Measurements from ENCODE around the gene EIF5AL1.
A peak's percentile ranks its signal among the peaks of the same experiment; 100 is the strongest.

The EIF5AL1 gene

DNA sequence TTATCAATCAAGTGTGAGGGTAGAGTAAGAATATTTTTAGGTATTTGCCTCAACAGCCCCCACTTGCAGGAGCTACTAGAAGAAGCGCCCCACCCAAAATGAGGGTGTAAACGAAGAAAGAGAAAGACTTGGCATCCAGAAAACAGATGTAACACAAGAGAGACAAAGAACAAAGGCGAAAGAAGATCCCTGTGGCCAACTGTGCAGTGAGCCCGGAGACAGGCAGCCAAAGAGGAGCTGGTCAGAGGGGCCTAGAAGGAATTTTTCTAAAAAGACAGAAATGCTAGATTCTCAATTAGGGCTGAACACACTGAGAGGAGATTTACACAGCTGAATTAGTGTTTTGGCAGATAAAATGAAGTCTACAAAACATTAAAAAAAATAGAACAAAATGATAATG is 29.6 kb upstream of the EIF5AL1 start:
- no CpG with 5 or more reads among the region's 4 CpGs for WGBS (ENCODE audit: extremely low coverage, insufficient coverage, insufficient read length)
- H2BK120ac ChIP-seq (ENCODE audit: insufficient read depth, low read length, poor library complexity), result no peak overlapping the region
- H3K9ac ChIP-seq (ENCODE audit: low read length), result no peak overlapping the region
- H3K4me1 ChIP-seq (ENCODE audit: control insufficient read depth in 1 of 2, insufficient read depth in 2 of 2, low read length in 2 of 2), result peaks cover 4 to 13% of the 10 kb centered on the region in 2 experiments
- no peaks in the 10 kb centered on the region for H3K79me2 ChIP-seq (ENCODE audit: control insufficient read depth, insufficient read depth, low read length, poor library complexity)
- H3K27me3 ChIP-seq (ENCODE audit: insufficient read depth, low read length), result no peaks in the 10 kb centered on the region
- no peak for DNase-seq
- H3K4me2 ChIP-seq (ENCODE audit: low read length), result no peak overlapping the region
- no peak overlapping the region for H3K4me3 ChIP-seq (ENCODE audit: low read depth, low read length)
- H2BK12ac ChIP-seq (ENCODE audit: low read length), result peak overlapping the region; percentile 40
- H4K12ac ChIP-seq (ENCODE audit: low read depth, low read length), result no peak overlapping the region
- H3K79me1 ChIP-seq (ENCODE audit: low read length), result peaks cover 3% of the 10 kb centered on the region
- H2AFZ ChIP-seq (ENCODE audit: insufficient read depth, low read length, poor library complexity), result no peak overlapping the region
- H3K14ac ChIP-seq (ENCODE audit: low read length), result no peak overlapping the region
- no peaks in the 10 kb centered on the region for H3K9me3 ChIP-seq (ENCODE audit: insufficient read depth, low read depth, low read length)
- no peak overlapping the region for H3K23ac ChIP-seq (ENCODE audit: low read length)
- H3K18ac ChIP-seq (ENCODE audit: low read length), result no peak overlapping the region
- no peak overlapping the region for H4K8ac ChIP-seq (ENCODE audit: low read depth, low read length)
- H2BK5ac ChIP-seq (ENCODE audit: low read depth, low read length, poor library complexity), result no peak overlapping the region
- no peak overlapping the region for H3K4ac ChIP-seq (ENCODE audit: low read depth, low read length)
- peak overlapping the region; percentile 21 for H2AK5ac ChIP-seq (ENCODE audit: low read length)
- H4K91ac ChIP-seq (ENCODE audit: low read depth, low read length), result no peak overlapping the region
- H3K36me3 ChIP-seq (ENCODE audit: control insufficient read depth in 1 of 2, insufficient read depth in 2 of 2, low read length in 2 of 2), result no peaks in the 10 kb centered on the region
- H3K27ac ChIP-seq (ENCODE audit: low read depth, low read length), result no peak overlapping the region

DNA sequence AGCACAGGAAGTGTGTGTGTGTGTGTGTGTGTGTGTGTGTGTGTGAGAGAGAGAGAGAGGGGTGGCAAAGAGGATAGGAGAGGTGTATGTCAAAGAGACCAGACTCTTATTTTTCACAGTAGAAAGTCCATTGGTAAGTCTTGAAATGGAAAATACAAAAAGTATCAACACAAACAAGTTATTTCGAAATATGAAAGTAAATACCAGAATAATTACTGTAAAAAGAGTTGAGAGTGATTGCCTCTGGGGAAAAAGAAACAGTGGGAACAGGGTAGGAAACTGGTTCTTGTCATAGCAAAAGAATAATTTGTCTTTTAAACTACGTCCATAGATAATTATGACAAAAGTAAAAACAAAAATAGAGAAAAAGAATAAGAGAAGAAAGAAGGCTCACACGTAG is 29.0 kb upstream of the EIF5AL1 start:
- Histone ChIP-seq H3K79me1 (ENCODE audit: low read length) (peaks cover 3% of the 10 kb centered on the region), H4K8ac (ENCODE audit: low read depth, low read length) (no peak overlapping the region), H3K79me2 (ENCODE audit: control insufficient read depth, insufficient read depth, low read length, poor library complexity) (no peaks in the 10 kb centered on the region), H3K4me3 (ENCODE audit: low read depth, low read length) (no peak overlapping the region), H3K27ac (ENCODE audit: low read depth, low read length) (no peak overlapping the region), H3K36me3 (ENCODE audit: control insufficient read depth in 1 of 2, insufficient read depth in 2 of 2, low read length in 2 of 2) (no peaks in the 10 kb centered on the region), H2BK5ac (ENCODE audit: low read depth, low read length, poor library complexity) (no peak overlapping the region), H3K18ac (ENCODE audit: low read length) (no peak overlapping the region), H3K9ac (ENCODE audit: low read length) (no peak overlapping the region), H2BK120ac (ENCODE audit: insufficient read depth, low read length, poor library complexity) (no peak overlapping the region), H3K9me3 (ENCODE audit: insufficient read depth, low read depth, low read length) (no peaks in the 10 kb centered on the region), H3K14ac (ENCODE audit: low read length) (no peak overlapping the region), H3K4ac (ENCODE audit: low read depth, low read length) (no peak overlapping the region), H3K4me1 (ENCODE audit: control insufficient read depth in 1 of 2, insufficient read depth in 2 of 2, low read length in 2 of 2) (peaks cover 8 to 18% of the 10 kb centered on the region in 2 experiments), H3K23ac (ENCODE audit: low read length) (no peak overlapping the region), H2AFZ (ENCODE audit: insufficient read depth, low read length, poor library complexity) (no peak overlapping the region), H2BK12ac (ENCODE audit: low read length) (no peak overlapping the region), H3K27me3 (ENCODE audit: insufficient read depth, low read length) (no peaks in the 10 kb centered on the region), H3K4me2 (ENCODE audit: low read length) (no peak overlapping the region), H4K91ac (ENCODE audit: low read depth, low read length) (no peak overlapping the region), H4K12ac (ENCODE audit: low read depth, low read length) (no peak overlapping the region), H2AK5ac (ENCODE audit: low read length) (no peak overlapping the region)
- WGBS (ENCODE audit: extremely low coverage, insufficient coverage, insufficient read length), result no CpG with 5 or more reads among the region's 3 CpGs
- peak in 1 of 2 donors; percentile 67 for DNase-seq

DNA sequence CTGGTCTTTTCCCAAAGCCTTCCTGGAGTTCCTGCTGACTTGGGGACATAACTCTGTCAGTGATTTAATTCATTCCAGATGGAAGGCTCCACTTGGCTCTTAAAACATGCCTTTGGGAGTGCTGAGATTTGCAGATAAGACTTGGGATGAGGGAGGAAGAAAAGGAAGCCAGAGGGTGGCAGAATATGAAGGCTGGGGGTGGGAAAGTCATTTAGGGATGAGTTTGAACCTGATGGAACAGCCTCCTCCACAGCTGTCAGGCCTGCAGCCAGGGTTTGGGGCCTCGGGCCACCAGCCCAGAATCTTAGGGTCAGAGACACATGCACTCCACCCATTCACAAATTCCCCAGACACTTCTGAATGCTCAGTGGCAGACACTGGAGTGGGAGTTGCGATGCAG is 28.4 kb upstream of the EIF5AL1 start:
- H4K12ac ChIP-seq (ENCODE audit: low read depth, low read length), result no peak overlapping the region

DNA sequence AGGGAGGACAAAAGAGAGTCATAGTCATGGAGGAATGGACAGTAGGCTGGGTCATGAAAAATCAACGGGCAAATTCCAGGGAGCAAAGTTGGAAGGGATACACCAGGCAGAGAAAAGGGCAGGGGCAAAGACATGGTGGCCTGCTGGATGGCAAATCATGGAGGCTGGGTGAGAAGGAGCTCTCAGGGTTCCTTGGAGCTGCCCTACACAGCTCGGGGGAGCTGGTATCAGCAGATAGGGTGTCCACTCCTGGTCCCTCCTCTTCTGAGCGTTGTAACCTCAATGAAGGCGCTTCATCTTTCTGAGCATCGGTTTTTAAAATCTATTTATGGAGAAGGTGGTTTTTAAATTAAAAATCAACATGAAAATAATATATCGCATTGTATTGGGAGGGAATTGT is 27.9 kb upstream of the EIF5AL1 start:
- Histone ChIP-seq H2BK12ac (ENCODE audit: low read length) (no peak overlapping the region), H3K9me3 (ENCODE audit: insufficient read depth, low read depth, low read length) (no peaks in the 10 kb centered on the region), H2AK5ac (ENCODE audit: low read length) (no peak overlapping the region), H3K27me3 (ENCODE audit: insufficient read depth, low read length) (no peaks in the 10 kb centered on the region), H4K12ac (ENCODE audit: low read depth, low read length) (no peak overlapping the region), H3K9ac (ENCODE audit: low read length) (no peak overlapping the region), H3K18ac (ENCODE audit: low read length) (no peak overlapping the region), H3K4ac (ENCODE audit: low read depth, low read length) (no peak overlapping the region), H3K4me2 (ENCODE audit: low read length) (no peak overlapping the region), H2AFZ (ENCODE audit: insufficient read depth, low read length, poor library complexity) (no peak overlapping the region), H3K4me1 (ENCODE audit: control insufficient read depth in 1 of 2, insufficient read depth in 2 of 2, low read length in 2 of 2) (peaks cover 8 to 24% of the 10 kb centered on the region in 2 experiments), H2BK120ac (ENCODE audit: insufficient read depth, low read length, poor library complexity) (no peak overlapping the region), H3K79me1 (ENCODE audit: low read length) (peaks cover 3% of the 10 kb centered on the region), H3K14ac (ENCODE audit: low read length) (no peak overlapping the region), H3K23ac (ENCODE audit: low read length) (no peak overlapping the region), H4K91ac (ENCODE audit: low read depth, low read length) (no peak overlapping the region), H3K4me3 (ENCODE audit: low read depth, low read length) (no peak overlapping the region), H3K79me2 (ENCODE audit: control insufficient read depth, insufficient read depth, low read length, poor library complexity) (no peaks in the 10 kb centered on the region), H4K8ac (ENCODE audit: low read depth, low read length) (no peak overlapping the region), H3K27ac (ENCODE audit: low read depth, low read length) (no peak overlapping the region), H3K36me3 (ENCODE audit: control insufficient read depth in 1 of 2, insufficient read depth in 2 of 2, low read length in 2 of 2) (no peaks in the 10 kb centered on the region), H2BK5ac (ENCODE audit: low read depth, low read length, poor library complexity) (no peak overlapping the region)
- WGBS (ENCODE audit: extremely low coverage, insufficient coverage, insufficient read length), result 100% methylated on average over 1 of the region's 6 CpGs
- no peak for DNase-seq

More for the DNA sequence above, 28.4 kb upstream of the EIF5AL1 start:
- Histone ChIP-seq H3K36me3 (ENCODE audit: control insufficient read depth in 1 of 2, insufficient read depth in 2 of 2, low read length in 2 of 2) (no peaks in the 10 kb centered on the region), H3K79me2 (ENCODE audit: control insufficient read depth, insufficient read depth, low read length, poor library complexity) (no peaks in the 10 kb centered on the region), H3K27ac (ENCODE audit: low read depth, low read length) (no peak overlapping the region), H4K8ac (ENCODE audit: low read depth, low read length) (no peak overlapping the region), H4K91ac (ENCODE audit: low read depth, low read length) (no peak overlapping the region), H3K4me2 (ENCODE audit: low read length) (no peak overlapping the region), H3K18ac (ENCODE audit: low read length) (no peak overlapping the region), H3K14ac (ENCODE audit: low read length) (no peak overlapping the region), H3K9me3 (ENCODE audit: insufficient read depth, low read depth, low read length) (no peaks in the 10 kb centered on the region), H3K4me3 (ENCODE audit: low read depth, low read length) (no peak overlapping the region), H2BK120ac (ENCODE audit: insufficient read depth, low read length, poor library complexity) (no peak overlapping the region), H3K4me1 (ENCODE audit: control insufficient read depth in 1 of 2, insufficient read depth in 2 of 2, low read length in 2 of 2) (peaks cover 8 to 24% of the 10 kb centered on the region in 2 experiments), H2BK12ac (ENCODE audit: low read length) (no peak overlapping the region), H2AFZ (ENCODE audit: insufficient read depth, low read length, poor library complexity) (no peak overlapping the region), H3K27me3 (ENCODE audit: insufficient read depth, low read length) (no peaks in the 10 kb centered on the region), H3K4ac (ENCODE audit: low read depth, low read length) (no peak overlapping the region), H3K23ac (ENCODE audit: low read length) (no peak overlapping the region), H3K79me1 (ENCODE audit: low read length) (peaks cover 3% of the 10 kb centered on the region), H2BK5ac (ENCODE audit: low read depth, low read length, poor library complexity) (no peak overlapping the region), H2AK5ac (ENCODE audit: low read length) (no peak overlapping the region), H3K9ac (ENCODE audit: low read length) (no peak overlapping the region)
- DNase-seq, result peak in 1 of 2 donors; percentile 42
- no CpG with 5 or more reads among the region's 2 CpGs for WGBS (ENCODE audit: extremely low coverage, insufficient coverage, insufficient read length)
